Astrocyte (in vitro differentiated cells and primary cell): ENCODE data around the gene RPP25L.

Experiments
- CTCF ChIP-seq: IDR thresholded peaks from 2 replicates; pipeline ENCODE4 v1.5.1; 2011; ENCODE audit warnings: low read depth, mild to moderate bottlenecking, inconsistent platforms, low read length, moderate library complexity; ENCODE audit not compliant: insufficient read depth
- EZH2 ChIP-seq: IDR thresholded peaks from 2 replicates; pipeline ENCODE4 v1.6.1; 2012; ENCODE audit warnings: mild to moderate bottlenecking, low read length, inconsistent platforms; ENCODE audit not compliant: insufficient read depth

GRCh38 chr9:34635556-34635955 lies 23.7 kb upstream of the RPP25L start:
- TF ChIP-seq CTCF (no peak), EZH2 (no peak)
